Neural progenitor cell (in vitro differentiated cells): ENCODE measurements around the gene GRK7.

Experiments used
- EZH2 ChIP-seq: fragments of 200-600 bp; sonication (generic); IDR thresholded peaks from 2 replicates; pipeline ENCODE4 v1.6.1; 2017; ENCODE audit warnings: antibody characterized with exemption, mild to moderate bottlenecking, moderate library complexity
- EZH2phosphoT487 ChIP-seq: fragments of 200-600 bp; sonication (generic); IDR thresholded peaks from 2 replicates; pipeline ENCODE4 v1.6.1; 2017; ENCODE audit warnings: antibody characterized with exemption
- TF ChIP-seq, protein P1 (sequence below): fragments of 200-600 bp; sonication (generic); IDR thresholded peaks from 2 replicates; pipeline ENCODE4 v1.5.1; 2017; ENCODE audit warnings: antibody characterized with exemption, mild to moderate bottlenecking

DNA sequence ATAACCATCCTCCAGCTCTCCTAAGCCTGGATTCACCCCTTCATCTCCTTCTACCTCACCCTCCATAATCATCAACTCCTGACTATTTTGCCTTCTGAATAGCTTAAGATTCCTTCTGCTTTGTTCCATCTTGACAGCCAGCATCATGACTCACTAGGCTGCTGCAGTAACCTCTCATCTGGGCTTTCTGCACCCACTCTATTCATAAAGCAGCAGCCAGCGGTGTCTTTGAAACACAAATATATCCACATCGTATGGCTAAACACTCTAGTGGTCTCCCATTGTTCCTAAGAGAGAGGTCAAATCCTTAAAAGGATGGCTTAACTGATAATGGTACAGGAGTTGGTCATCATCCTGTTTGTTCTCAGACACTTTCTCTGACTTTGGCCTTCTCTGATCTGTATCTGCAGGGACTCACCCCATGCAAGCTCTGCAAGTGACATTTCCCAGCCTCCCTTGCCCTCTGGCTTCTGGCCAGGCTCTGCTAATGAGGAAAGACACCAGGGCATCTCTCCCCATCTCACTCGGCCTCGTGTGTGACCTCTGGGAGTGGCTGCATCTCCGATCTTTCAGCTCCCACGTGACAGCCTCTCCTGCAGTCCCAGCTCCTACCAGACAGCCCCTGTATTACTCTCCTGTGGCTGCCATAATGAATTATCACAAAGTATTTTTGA lies 6.2 kb downstream of the GRK7 start:
- TF ChIP-seq, protein P1, sequence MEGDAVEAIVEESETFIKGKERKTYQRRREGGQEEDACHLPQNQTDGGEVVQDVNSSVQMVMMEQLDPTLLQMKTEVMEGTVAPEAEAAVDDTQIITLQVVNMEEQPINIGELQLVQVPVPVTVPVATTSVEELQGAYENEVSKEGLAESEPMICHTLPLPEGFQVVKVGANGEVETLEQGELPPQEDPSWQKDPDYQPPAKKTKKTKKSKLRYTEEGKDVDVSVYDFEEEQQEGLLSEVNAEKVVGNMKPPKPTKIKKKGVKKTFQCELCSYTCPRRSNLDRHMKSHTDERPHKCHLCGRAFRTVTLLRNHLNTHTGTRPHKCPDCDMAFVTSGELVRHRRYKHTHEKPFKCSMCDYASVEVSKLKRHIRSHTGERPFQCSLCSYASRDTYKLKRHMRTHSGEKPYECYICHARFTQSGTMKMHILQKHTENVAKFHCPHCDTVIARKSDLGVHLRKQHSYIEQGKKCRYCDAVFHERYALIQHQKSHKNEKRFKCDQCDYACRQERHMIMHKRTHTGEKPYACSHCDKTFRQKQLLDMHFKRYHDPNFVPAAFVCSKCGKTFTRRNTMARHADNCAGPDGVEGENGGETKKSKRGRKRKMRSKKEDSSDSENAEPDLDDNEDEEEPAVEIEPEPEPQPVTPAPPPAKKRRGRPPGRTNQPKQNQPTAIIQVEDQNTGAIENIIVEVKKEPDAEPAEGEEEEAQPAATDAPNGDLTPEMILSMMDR: no peak
- no peak for TF ChIP-seq EZH2
- no peak for TF ChIP-seq EZH2phosphoT487
